Suppressor macrophage (primary cell): ENCODE measurements around the gene LDHD.
A peak's percentile ranks its signal among the peaks of the same experiment; 100 is the strongest.

Experiments used
- DNase-seq, 4 experiments: peaks; one replicate each; pipeline ENCODE4 v3.0.0-alpha.2; 2020 to 2022
- total RNA-seq, 17 experiments: gene quantifications; one replicate each; lab custom pipeline; 2026; ENCODE audit warnings: mixed read lengths in 6 of 17, inconsistent platforms in 3 of 17; lab: John Stamatoyannopoulos, UW

The LDHD gene
- total RNA-seq: 3.0 to 13.6 (median 5.3) reads per million in 17 experiments

GRCh38 chr16:75116081-75116910, at the start of gene LDHD:
LDHD (minus strand) TSS chr16:75116780; CDS start chr16:75116720, 60 bp downstream.
- peak; percentile 47 to 75 (median 68) for DNase-seq

- DNase-seq: no peak
Observed at GRCh38 chr16:75160386-75160785, 43.8 kb upstream of the LDHD start.

DNA sequence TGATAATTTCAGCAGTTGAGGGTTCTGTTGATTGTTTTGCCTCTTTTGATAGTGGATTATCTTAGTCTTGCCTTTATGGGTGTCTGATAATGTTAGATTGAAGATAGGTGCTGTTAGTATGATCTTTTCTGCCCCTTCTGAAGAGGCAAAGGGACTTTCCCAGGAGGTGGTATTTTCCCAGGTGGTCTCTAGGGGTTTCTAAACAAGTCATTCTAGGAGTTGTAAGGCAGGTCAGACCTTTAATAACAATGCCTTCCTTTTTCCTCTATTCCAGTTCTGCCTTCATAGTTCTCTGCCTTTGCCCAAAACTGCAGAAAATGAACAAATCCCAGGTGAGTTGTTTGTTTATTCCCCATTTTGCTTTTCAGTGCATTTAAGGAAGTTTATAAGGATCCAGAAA, 36.1 kb upstream of the LDHD start:
- no peak for DNase-seq

DNA sequence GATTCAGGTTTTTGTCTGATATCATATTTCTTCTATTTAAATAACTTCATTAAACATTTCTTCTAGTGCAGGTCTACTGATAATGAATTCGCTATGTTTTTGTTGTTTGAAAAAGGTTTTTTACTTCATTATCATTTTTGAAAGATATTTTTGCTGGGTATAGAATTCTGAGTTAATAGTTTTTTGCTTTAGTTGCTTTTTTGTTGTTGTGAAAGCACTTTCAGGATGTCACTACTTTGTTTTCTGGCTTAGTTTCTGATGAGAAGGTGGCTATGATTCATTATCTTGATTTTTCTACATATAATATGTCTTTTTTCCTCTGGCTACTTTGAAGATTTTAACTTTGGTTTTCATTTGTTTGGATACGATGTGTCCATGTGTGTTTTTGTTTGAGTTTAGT, 35.2 kb upstream of the LDHD start:
- no peak for DNase-seq

DNA sequence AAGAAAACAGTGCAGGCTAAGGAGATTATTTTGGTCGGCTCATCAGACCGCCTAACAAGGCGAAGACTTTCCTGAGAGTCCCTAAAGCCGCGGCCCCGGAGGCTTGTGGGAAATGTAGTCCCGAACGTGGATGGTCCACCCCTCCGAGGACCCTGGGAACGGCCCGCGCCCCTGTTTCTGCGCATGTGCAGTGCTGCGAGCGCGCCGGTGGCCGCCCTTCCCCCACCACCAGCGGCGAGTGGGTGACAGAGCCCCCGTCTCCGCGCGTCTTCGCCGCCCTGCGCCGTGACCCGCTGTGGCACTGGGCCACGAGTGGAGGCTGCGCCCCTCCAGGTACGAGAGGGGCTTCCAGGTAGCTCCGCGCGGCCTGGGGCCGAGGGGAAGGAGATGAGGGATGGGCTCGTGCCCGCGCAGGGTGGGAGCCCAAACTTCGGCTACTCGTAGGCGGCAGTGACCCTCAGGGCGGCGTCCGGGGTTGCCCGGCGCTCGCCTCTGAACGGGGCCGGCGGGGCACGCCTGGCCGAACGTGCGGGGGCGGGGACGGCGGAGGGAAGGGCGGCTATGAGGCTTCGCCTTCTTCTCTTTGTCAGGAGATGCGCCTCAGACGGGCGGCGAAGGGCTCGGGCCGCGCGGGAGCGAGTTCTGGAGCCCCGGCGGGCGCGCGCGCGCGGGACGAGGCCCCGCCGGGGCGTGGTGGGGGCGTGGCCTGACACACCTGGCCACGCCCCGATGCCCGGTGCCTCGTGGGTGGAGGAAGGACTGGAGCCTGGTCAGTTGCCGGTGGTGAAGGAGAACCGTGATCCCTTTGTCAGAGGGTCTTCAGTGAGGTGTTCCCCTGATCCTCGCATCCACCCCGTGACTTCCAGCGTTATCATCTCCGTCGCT, 32.0 kb upstream of the LDHD start, which contains the start of gene ZFP1:
Gene ZFP1, plus strand, starts transcription at position 214 of the 885 bp plus-strand sequence. CDS start 4,428 bp downstream, outside the sequence.
- peak; percentile 96 to 98 (median 96) for DNase-seq

DNA sequence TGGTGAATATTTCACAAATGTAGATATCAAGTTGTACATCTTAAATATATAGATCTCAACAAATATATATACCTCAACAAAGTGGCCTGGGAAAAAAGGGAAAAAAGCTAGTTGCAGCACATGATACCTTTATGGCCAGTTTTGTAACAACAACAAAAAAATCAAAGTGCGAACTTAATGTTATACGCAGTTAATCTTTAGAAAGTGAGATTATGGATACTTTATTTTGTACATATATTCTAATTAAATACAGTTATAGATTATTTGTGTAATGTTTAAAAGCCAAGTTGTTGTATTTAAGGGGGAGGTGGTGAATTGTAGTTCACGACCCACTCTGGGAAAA, 31.4 kb upstream of the LDHD start:
- DNase-seq: no peak

DNA sequence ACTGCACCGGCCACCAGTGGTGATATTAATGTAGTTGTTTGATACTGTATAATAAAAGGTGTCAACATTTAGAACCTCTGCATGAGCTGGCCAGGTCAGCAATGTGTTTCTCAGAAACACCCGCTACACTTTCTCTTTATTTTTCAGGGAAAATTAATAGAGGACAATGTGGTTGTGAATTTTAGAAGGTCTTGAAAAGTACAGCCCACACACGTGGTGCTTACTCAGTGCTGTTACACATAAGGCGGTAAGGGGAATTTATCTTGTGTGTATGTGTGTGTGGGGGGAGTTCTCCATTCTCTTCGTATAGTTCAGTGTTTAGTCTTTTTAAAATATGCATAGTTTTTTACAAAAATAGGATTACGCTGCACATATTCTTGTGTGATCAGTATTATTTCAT, 27.4 kb upstream of the LDHD start:
- DNase-seq: peak; percentile 11 to 69 (median 51)

GRCh38 chr16:75139498-75139897, 22.9 kb upstream of the LDHD start:
- no peak for DNase-seq

DNA sequence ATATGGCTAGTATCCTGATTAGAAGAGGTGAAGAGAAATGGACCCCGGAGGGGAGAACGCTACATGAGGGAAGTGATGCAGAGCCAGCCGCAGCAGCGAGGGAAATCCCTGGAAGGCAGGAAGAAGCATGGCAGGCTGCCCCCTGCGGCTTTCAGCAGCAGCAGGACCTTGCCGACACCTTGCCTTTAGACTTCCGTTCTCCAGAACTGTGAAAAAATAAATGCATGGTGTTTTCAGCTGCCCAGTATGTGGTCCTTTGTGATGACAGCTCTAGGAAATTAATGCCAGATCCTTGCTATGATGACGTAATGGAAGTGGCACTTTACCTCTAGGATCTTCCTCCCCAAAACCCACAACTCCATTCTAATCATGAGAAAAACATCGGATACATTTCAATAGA, 22.1 kb upstream of the LDHD start:
- DNase-seq: peak; percentile 15 to 55 (median 22)

GRCh38 chr16:75138233-75138632, 21.7 kb upstream of the LDHD start:
- DNase-seq: no peak

GRCh38 chr16:75131081-75131480, 14.5 kb upstream of the LDHD start:
- DNase-seq: no peak

DNA sequence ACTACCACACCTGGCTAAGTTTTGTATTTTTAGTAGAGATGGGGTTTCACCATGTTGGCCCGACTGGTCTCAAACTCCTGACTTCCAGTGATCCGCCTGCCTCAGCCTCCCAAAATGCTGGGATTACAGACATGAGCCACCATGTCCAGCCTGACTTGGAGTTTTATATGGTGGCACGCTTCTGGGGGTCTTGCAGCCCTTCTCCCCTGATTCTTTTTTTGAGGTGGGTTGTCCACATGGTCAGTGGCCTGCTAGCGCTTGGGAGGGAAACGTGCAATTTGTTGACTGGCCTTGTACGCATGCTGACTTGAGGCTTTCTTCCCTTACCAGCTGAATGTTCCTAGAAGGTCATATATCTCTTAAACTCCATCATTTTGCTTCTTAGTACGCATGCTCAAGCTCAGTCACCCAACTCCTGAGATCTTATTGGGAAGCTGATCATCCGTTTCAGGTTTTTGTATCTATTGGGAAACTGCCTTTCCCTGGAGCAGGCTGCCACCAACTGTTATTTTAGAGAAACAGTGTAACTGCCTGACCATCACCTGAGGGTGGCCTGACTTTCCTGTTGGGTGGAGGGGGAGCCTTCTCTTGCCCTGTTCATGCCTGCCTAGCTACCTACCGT, 13.7 kb upstream of the LDHD start:
- peak in 1 of 4 experiments; percentile 21 for DNase-seq

DNA sequence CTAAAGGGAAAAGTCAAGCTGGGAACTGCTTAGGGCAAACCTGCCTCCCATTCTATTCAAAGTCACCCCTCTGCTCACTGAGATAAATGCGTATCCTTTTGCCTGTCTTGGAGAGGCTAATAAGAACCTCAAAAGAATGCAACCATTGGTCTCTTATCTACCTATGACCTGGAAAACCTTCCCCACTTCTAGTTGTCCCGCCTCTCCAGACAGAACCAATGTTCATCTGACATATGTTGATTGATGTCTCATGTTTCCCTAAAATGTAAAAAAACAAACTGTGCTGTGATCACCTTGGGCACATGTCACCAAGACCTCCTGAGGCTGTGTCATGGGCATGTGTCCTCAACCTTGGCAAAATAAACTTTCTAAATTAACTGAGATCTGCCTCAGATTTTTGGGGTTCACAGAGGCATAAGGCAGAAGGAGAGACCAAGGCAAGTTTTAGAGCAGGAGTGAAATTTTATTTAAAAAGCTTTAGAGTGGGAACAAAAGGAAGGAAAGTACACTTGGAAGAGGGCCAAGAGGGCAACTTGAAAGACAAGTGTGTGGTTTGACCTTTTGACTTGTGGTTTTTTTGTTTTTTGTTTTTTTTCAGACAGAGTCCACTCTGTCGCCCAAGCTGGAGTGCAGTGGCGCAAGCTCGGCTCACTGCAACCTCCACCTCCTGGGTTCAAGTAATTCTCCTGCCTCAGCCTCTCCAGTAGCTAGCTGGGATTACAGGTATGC, 13.0 kb upstream of the LDHD start:
- DNase-seq: peak; percentile 35 to 67 (median 50)

- no peak for DNase-seq
Observed at GRCh38 chr16:75127713-75128415, 11.3 kb upstream of the LDHD start.

DNA sequence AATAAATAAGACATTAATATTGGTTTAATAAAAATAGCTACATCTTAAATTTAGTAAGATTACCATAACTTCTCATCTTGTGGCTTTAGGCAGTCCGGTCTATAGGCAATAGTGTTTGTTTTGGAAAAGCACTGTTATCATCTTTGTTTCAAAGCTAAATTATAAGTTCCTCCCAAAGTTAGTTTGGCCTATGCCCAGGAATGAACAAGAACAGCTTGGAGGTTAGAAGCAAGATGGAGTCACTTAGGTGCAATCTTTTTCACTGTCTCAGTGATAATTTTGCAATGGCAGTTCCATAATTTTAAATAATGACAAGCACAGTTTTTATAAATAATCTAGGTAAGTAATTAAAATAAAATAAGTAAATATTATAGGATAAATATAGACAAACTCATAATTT, 6.0 kb upstream of the LDHD start:
- no peak for DNase-seq

- no peak for DNase-seq
Observed at GRCh38 chr16:75121949-75122568, 5.5 kb upstream of the LDHD start.

GRCh38 chr16:75120253-75120652, 3.7 kb upstream of the LDHD start:
- no peak for DNase-seq

DNA sequence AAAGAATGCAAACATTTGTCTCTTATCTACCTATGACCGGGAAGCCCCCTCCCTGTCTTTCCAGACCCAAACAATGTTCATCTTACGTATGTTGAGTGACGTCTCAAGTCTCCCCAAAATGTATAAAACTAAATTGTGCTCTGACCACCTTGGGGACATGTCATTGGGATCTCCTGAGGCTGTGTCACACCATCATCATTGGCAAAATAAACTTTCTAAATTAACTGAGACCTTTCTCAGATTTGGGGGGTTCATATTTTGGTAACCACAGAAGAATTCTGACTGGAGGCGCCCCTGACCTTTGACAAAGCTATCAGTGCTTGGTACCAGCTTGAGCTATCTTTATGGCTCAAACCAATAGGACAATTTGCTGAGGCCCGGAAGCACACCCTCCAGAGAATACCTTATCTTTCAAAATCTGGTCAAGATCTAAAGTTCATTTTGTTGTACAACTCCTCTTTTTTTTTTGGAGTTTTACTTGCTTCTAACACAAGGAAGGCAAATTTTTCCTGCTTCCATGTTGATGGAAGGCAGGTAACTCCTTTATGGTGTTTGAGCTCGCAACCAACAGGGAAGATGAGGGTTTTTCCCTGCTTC, 2.5 kb upstream of the LDHD start:
- DNase-seq: no peak

- DNase-seq: no peak
Observed at GRCh38 chr16:75116911-75117245, 298 bp upstream of the LDHD start.

DNA sequence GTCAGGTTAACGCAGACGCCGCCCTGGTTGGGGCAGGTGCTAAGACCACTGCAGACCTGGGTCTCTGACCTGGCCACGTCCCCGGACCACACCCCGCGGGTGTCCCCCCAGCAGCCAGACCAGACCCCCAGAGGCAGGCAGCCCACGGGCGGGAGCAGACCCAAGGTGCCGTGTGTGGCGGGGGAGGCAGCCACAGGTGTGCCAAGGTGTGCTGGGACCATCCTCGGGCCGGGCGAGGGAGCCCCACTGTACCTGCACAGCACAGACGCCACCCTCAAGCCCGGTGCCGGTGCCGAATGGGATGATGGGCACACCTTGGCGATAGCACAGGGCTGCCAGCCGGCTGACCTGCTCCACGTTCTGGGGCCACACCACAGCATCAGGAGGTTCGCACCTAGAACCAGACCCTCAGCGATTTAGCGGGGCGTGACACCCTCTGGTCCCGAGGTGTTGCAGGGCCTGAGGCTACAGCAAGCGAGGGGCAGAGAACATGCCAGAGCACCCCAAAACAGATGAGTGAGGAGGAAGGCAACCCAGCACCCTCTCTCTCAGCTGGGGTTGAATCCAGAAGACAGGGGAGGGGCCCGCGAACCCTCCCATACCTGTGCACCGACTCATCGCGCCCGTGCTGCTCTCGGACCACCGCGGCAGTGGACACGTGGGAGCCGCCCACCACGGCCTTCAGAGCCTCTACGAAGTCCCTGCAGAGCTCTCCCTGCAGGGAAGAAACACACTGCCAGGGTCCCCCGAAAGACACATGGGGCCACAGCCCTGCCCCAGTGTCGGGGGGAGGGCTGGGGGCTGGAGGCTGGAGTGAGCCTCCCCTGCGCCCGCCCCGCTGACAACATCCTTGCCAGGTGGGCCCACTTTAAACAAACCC, 1.4 kb downstream of the LDHD start:
- no peak for DNase-seq
